ENCODE data around the gene MBD4.

- TF ChIP-seq, protein P1, sequence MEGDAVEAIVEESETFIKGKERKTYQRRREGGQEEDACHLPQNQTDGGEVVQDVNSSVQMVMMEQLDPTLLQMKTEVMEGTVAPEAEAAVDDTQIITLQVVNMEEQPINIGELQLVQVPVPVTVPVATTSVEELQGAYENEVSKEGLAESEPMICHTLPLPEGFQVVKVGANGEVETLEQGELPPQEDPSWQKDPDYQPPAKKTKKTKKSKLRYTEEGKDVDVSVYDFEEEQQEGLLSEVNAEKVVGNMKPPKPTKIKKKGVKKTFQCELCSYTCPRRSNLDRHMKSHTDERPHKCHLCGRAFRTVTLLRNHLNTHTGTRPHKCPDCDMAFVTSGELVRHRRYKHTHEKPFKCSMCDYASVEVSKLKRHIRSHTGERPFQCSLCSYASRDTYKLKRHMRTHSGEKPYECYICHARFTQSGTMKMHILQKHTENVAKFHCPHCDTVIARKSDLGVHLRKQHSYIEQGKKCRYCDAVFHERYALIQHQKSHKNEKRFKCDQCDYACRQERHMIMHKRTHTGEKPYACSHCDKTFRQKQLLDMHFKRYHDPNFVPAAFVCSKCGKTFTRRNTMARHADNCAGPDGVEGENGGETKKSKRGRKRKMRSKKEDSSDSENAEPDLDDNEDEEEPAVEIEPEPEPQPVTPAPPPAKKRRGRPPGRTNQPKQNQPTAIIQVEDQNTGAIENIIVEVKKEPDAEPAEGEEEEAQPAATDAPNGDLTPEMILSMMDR (conservative IDR thresholded peaks at IDR 0.05; ENCODE audit: low read length) = no peak
- TF ChIP-seq EZH2phosphoT487 (IDR thresholded peaks at IDR 0.05; ENCODE audit: borderline replicate concordance, low read depth, low read length) = no peak
Observed at GRCh38 chr3:129412542-129413198, 27.1 kb downstream of the MBD4 start.
